GM23338 (cell line): ENCODE data around the gene ERP29.
"Not testable (repeated sequence)": the region's sequence is repeated elsewhere in the genome, so short reads cannot be mapped to it uniquely, and the experiment has no call there.

Experiments
- CTCF ChIP-seq, 2 experiments: fragments of 200-600 bp in 1 of 2; sonication (generic) in 1 of 2; conservative IDR thresholded peaks; 2 replicates each; pipeline versions ENCODE4 v1.5.1 to v1.6.1; 2016 to 2017; ENCODE audit warnings: antibody characterized with exemption in 2 of 2, low read depth in 2 of 2, mild to moderate bottlenecking in 2 of 2, moderate library complexity in 1 of 2
- EZH2phosphoT487 ChIP-seq: fragments of 200-600 bp; sonication (generic); IDR thresholded peaks from one replicate; pipeline ENCODE4 v1.8.1; 2018; ENCODE audit warnings: antibody characterized with exemption; ENCODE audit not compliant: unreplicated experiment
- POLR2AphosphoS5 ChIP-seq: IDR thresholded peaks from 2 replicates; pipeline ENCODE4 v1.6.1; 2016; ENCODE audit warnings: antibody characterized with exemption, low read depth
- REST ChIP-seq: IDR thresholded peaks from one replicate; pipeline ENCODE4 v1.6.1; 2018; ENCODE audit warnings: antibody characterized with exemption; ENCODE audit not compliant: unreplicated experiment

- not testable (repeated sequence) for TF ChIP-seq CTCF (conservative IDR thresholded peaks at IDR 0.05; ENCODE audit: low read depth in 2 of 2); REST; EZH2phosphoT487; POLR2AphosphoS5
Measured at GRCh38 chr12:112036614-112037013, 23.4 kb downstream of the ERP29 start.
